Duodenal mucosa (tissue), 2 donors: ENCODE measurements around the gene TSPAN9.

Experiments used
- H3K27ac ChIP-seq: one replicate; pipeline ENCODE4 v1.7.0; 2013; ENCODE audit warnings: low read depth, low read length
- H3K27me3 ChIP-seq, 2 donors: one replicate each; pipeline ENCODE4 v1.7.0; 2013; ENCODE audit warnings: low read length in 2 of 2, control low read depth in 1 of 2; ENCODE audit not compliant: insufficient read depth in 2 of 2, control insufficient read depth in 1 of 2
- H3K36me3 ChIP-seq, 2 donors: one replicate each; pipeline ENCODE4 v1.7.0; 2013; ENCODE audit warnings: low read length in 2 of 2, control low read depth in 1 of 2; ENCODE audit not compliant: insufficient read depth in 2 of 2, control insufficient read depth in 1 of 2
- H3K4me1 ChIP-seq, 2 donors: one replicate each; pipeline ENCODE4 v1.7.0; 2013; ENCODE audit warnings: low read length in 2 of 2, control low read depth in 1 of 2; ENCODE audit not compliant: insufficient read depth in 2 of 2, control insufficient read depth in 1 of 2
- H3K4me3 ChIP-seq, 2 donors: one replicate each; pipeline ENCODE4 v1.7.0; 2013; ENCODE audit warnings: low read length in 2 of 2, low read depth in 1 of 2
- H3K9ac ChIP-seq, 2 donors: one replicate each; pipeline ENCODE4 v1.7.0; 2013; ENCODE audit warnings: low read length in 2 of 2, low read depth in 1 of 2
- H3K9me3 ChIP-seq, 2 donors: one replicate each; pipeline ENCODE4 v1.7.0; 2013; ENCODE audit warnings: low read length in 2 of 2, control low read depth in 1 of 2; ENCODE audit not compliant: control insufficient read depth in 1 of 2

TSPAN9 gene

DNA sequence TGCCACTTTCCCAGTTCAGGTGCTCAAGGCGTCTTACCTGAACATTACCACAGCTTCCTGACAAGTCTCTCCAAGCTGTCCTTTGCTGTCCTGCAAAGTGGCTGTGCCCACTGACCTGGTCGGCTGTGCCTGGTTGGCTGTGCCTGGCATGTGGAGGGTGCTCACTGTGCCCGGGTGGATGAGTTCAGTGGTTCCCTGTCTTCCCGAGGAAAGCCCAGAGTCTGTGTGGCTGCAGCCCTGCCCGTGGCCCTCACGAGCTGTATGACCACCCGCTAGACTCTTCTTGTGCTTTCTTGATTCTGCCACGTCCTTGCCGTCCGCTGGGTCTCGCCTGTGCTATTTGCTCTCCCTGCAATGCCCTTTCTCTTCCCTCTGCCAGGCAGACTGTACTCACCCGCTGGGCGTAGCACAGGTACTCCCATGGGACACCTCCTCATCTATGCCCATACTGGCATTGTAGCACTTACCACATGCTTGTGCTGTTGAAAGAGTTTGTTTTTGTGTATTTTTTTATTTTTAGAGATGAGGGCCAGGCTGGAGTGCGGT, 95.9 kb downstream of the TSPAN9 start:
- H3K27ac ChIP-seq, result no peak overlapping the region
- H3K9me3 ChIP-seq, result no peaks in the 10 kb centered on the region
- H3K36me3 ChIP-seq, result no peaks in the 10 kb centered on the region
- H3K9ac ChIP-seq, result no peak overlapping the region
- H3K4me1 ChIP-seq, result no peaks in the 10 kb centered on the region
- no peaks in the 10 kb centered on the region for H3K27me3 ChIP-seq
- no peak overlapping the region for H3K4me3 ChIP-seq

DNA sequence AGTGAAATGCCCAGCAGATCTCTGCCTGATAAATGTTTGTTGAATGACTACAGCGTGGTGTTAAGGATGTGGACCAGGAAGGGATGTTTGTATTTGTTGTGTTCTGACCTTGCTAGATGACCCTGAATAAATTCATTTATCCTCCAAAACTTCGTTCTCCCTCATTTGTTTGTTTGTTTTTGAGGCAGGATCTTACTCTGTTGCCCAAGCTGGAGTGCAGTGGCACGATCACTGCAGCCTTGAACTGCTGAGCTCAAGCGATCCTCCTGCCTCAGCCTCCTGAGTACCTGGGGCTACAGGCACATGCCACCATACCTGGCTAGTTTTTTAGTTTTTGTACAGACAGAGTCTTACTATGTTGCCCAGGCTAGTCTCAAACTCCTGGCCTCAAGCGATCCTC, 96.7 kb downstream of the TSPAN9 start:
- Histone ChIP-seq H3K36me3 (no peaks in the 10 kb centered on the region), H3K9me3 (no peaks in the 10 kb centered on the region), H3K4me3 (no peak overlapping the region), H3K9ac (no peak overlapping the region), H3K27ac (no peak overlapping the region), H3K4me1 (no peaks in the 10 kb centered on the region), H3K27me3 (no peaks in the 10 kb centered on the region)

DNA sequence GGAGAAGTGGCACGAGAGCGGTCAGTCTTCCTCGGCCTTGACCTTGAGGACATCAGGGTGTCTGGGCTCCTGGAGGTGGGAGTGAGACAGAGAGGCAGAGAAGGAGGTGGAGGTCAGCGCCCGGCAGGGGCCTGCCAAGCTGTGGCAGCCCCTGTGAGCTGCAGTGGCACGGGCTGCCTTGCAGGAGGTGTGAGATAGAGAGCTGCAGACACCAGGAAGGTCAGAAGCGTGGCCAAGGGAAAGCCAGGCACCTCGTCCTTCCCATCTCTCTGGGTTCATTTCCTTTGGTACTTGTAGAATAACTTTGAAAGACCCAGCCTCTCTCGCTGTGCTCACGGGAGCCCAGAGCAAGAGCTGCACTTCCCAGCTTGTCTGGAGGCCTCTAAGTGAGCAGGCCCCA, 98.1 kb downstream of the TSPAN9 start:
- H3K4me3 ChIP-seq, result no peak overlapping the region
- no peak overlapping the region for H3K27ac ChIP-seq
- no peak overlapping the region for H3K9ac ChIP-seq

DNA sequence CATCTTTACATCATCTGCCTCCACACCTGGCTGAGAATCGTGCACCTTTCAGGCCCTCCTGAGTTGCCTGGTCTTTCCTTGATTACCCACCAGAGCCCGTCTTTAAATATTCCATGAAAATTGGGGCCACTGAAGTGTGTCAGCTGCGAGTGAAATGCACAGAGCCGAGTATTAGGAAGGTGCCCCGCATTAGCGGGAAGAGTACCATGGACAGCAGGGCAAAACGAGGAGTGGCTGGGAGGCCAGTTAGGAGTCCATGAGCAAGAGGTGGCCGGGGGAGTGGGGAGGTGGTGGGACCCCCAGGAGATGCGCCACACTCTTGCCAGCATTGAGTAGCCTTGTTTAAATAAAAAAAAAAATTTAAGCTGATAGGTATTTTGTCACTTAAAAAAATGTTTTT, 99.6 kb downstream of the TSPAN9 start:
- H3K27ac ChIP-seq, result no peak overlapping the region
- H3K4me1 ChIP-seq, result no peaks in the 10 kb centered on the region
- H3K9me3 ChIP-seq, result no peaks in the 10 kb centered on the region
- no peak overlapping the region for H3K9ac ChIP-seq
- H3K4me3 ChIP-seq, result no peak overlapping the region
- no peaks in the 10 kb centered on the region for H3K27me3 ChIP-seq
- H3K36me3 ChIP-seq, result no peaks in the 10 kb centered on the region

More for the DNA sequence above, 98.1 kb downstream of the TSPAN9 start:
- Histone ChIP-seq H3K27me3 (no peaks in the 10 kb centered on the region), H3K4me1 (no peaks in the 10 kb centered on the region), H3K9me3 (no peaks in the 10 kb centered on the region), H3K36me3 (no peaks in the 10 kb centered on the region)

DNA sequence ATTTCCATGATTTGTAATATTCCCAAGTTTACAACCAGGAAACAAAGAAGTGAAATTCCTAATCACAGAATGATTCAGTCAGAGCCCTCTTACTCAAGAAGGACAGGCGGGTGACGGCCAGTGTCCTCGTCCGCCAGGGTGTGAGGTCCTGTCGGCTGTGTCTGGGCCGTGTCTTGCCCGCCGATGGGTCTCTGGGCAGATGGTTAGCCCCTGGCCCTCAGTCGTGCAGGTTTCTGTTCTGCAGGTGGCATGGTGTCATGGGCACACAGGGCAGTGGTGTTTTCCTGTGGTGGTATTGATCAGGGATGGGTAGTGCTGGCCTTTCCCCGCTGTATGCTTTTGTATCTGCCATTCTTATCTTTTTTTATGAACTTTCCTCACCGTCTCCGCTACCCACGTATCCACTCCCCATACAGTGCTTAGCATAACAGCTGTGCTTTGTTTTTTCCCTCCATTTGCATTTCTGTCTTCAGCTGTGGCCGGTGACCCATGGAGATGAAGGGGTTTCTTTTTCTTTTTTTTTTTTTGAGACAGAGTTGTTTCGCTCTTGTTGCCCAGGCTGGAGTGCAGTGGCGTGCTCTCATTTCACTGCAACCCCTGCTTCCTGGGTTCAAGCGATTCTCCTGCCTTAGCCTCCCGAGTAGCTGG, 100.7 kb downstream of the TSPAN9 start:
- H3K27ac ChIP-seq, result no peak overlapping the region
- H3K9me3 ChIP-seq, result no peaks in the 10 kb centered on the region
- H3K4me3 ChIP-seq, result no peak overlapping the region
- H3K27me3 ChIP-seq, result no peaks in the 10 kb centered on the region
- H3K4me1 ChIP-seq, result no peaks in the 10 kb centered on the region
- no peak overlapping the region for H3K9ac ChIP-seq
- H3K36me3 ChIP-seq, result no peaks in the 10 kb centered on the region

- Histone ChIP-seq H3K4me3 (no peak overlapping the region), H3K27ac (no peak overlapping the region), H3K27me3 (no peaks in the 10 kb centered on the region), H3K4me1 (no peaks in the 10 kb centered on the region), H3K9me3 (no peaks in the 10 kb centered on the region), H3K36me3 (no peaks in the 10 kb centered on the region), H3K9ac (no peak overlapping the region)
Observed at GRCh38 chr12:3178671-3179313, 101.6 kb downstream of the TSPAN9 start.

- no peaks in the 10 kb centered on the region for H3K9me3 ChIP-seq
- H3K4me1 ChIP-seq, result no peaks in the 10 kb centered on the region
- H3K4me3 ChIP-seq, result no peak overlapping the region
- no peaks in the 10 kb centered on the region for H3K27me3 ChIP-seq
- no peak overlapping the region for H3K9ac ChIP-seq
- no peak overlapping the region for H3K27ac ChIP-seq
- H3K36me3 ChIP-seq, result no peaks in the 10 kb centered on the region
Observed at GRCh38 chr12:3179731-3180130, 102.6 kb downstream of the TSPAN9 start.

DNA sequence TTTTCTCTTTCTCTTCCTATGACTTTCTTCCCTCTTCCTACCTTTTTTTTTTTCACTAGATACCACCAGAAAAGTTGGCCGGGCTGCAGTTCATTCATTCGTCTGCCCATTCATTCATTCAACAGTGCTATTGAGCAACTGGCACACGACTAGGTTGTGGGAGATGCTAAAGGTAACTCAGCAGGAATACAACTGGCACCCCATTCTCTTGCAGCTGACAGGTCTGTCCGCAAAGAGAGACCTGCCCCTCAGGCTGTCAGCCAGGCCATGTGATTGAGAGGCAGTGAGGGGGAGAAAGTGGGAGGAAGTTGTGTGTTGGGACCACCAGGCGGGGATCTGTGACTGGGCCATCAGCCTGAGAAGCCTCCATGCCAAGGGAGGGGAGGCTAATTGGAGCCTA, 105.2 kb downstream of the TSPAN9 start:
- Histone ChIP-seq H3K27ac (no peak overlapping the region), H3K4me3 (no peak overlapping the region), H3K9ac (no peak overlapping the region), H3K27me3 (no peaks in the 10 kb centered on the region), H3K36me3 (no peaks in the 10 kb centered on the region), H3K4me1 (no peaks in the 10 kb centered on the region), H3K9me3 (no peaks in the 10 kb centered on the region)

DNA sequence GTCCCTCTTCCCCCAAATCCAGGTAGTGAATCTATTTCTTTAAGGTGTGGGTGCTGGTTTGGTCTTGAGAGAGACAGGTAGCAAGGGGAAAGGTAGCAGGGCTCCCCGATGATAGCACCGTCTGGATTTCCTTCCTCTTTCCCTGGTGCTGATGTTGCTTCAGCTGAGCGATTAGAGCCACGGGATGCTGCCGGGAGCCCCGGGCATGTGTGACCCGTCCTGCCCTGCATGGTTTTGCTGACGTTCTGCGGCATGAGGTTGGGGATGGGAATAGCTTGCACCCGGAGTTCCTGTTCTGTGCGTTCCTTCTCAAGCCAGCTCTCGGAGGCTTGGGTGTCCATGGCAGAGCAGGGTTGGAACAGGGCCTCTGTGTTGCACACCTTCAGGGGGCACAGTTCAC, 107.3 kb downstream of the TSPAN9 start:
- H3K4me1 ChIP-seq, result no peaks in the 10 kb centered on the region

DNA sequence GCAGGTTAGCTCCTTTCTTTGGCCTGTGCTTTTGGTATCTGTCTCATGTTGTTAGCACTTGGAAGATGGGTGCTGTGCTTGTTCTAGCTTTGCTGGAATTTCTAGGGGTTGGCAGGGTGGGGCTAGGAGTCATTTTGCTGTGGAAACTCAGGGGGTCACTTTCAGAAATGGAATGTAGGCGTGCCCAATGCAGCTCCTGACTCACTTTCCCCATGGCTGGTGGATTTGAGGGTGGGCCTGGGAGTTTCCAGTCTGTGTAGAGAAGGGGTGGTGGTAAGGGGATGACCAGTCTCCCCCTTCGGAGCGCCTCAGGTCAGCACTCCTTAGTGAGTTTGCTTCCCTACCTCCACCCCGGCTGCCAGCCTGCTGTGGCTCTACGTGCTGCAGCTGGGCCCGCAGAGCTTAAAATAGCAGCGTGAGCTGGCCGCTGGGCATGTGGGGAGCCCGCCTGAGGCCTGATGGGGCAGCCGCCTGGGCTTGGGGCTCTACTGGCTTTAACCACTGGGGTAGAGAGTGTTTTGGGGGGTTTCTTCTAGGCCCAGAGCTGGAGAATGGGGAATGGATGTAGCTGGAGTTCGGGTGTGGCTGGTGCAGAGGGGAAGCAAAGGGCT, 108.2 kb downstream of the TSPAN9 start:
- Histone ChIP-seq H3K27me3 (no peaks in the 10 kb centered on the region), H3K9me3 (no peaks in the 10 kb centered on the region), H3K36me3 (no peaks in the 10 kb centered on the region), H3K4me1 (no peaks in the 10 kb centered on the region), H3K4me3 (no peak overlapping the region), H3K27ac (no peak overlapping the region), H3K9ac (no peak overlapping the region)

More for the DNA sequence above, 107.3 kb downstream of the TSPAN9 start:
- no peak overlapping the region for H3K4me3 ChIP-seq
- no peak overlapping the region for H3K9ac ChIP-seq
- no peak overlapping the region for H3K27ac ChIP-seq
- H3K9me3 ChIP-seq, result no peaks in the 10 kb centered on the region
- H3K27me3 ChIP-seq, result no peaks in the 10 kb centered on the region
- H3K36me3 ChIP-seq, result no peaks in the 10 kb centered on the region
